H1 (cell line): Measurements from ENCODE around the gene TWF2. TPM values are rescaled to one million over a fixed set of nuclear protein-coding genes. Genes with fewer than 3 reads are reported as not detected.

Source experiments
- CTCF ChIA-PET: fragments of 300-600 bp; sonication (Branson Sonifier 250); formaldehyde crosslinking; loops from one replicate; lab custom pipeline; 2021; ENCODE audit not compliant: partially characterized antibody; lab: Charles Lee
- POLR2A ChIA-PET: fragments of 300-600 bp; sonication (Branson Sonifier 250); formaldehyde crosslinking; loops from one replicate; lab custom pipeline; 2021; ENCODE audit warnings: inconsistent platforms; ENCODE audit not compliant: partially characterized antibody; lab: Charles Lee
- DNase-seq, 2 experiments: peaks; one replicate each; pipeline versions ENCODE4 v3.0.0 to v3.0.0-alpha.2; 2010 to 2022; ENCODE audit warnings: low spot score in 2 of 2, low read depth in 1 of 2, mixed read lengths in 1 of 2
- FAIRE-seq: peaks from 2 replicates; lab custom pipeline; 2011; peaks lifted over from hg19 to GRCh38; lab: Jason Lieb, UNC
- H2AFZ ChIP-seq: 2 replicates; pipeline ENCODE4 v1.8.1; 2012; ENCODE audit warnings: low read length, inconsistent platforms
- H2AK5ac ChIP-seq: 2 replicates; pipeline ENCODE4 v1.6.1; 2013; ENCODE audit warnings: low read depth, low read length
- H2BK120ac ChIP-seq: replicated peaks from 2 replicates; pipeline ENCODE3; 2013; ENCODE audit warnings: low read depth, low read length, inconsistent platforms
- H2BK12ac ChIP-seq: 2 replicates; pipeline ENCODE4 v1.6.1; 2013; ENCODE audit warnings: low read depth, low read length
- H2BK15ac ChIP-seq: 2 replicates; pipeline ENCODE4 v1.6.1; 2013; ENCODE audit warnings: low read length
- H2BK20ac ChIP-seq: 2 replicates; pipeline ENCODE4 v1.6.1; 2013; ENCODE audit warnings: low read length
- H2BK5ac ChIP-seq: 2 replicates; pipeline ENCODE4 v1.6.1; 2013; ENCODE audit warnings: low read depth, low read length
- H3K14ac ChIP-seq: 2 replicates; pipeline ENCODE4 v1.6.1; 2013; ENCODE audit warnings: inconsistent platforms; ENCODE audit not compliant: insufficient read length
- H3K18ac ChIP-seq: 2 replicates; pipeline ENCODE4 v1.6.1; 2013; ENCODE audit warnings: low read length; ENCODE audit errors: extremely low read depth
- H3K23ac ChIP-seq: 2 replicates; pipeline ENCODE4 v1.6.1; 2013; ENCODE audit warnings: inconsistent platforms; ENCODE audit not compliant: insufficient read length
- H3K23me2 ChIP-seq: 2 replicates; pipeline ENCODE4 v1.6.1; 2013; ENCODE audit warnings: low read depth, low read length
- H3K27ac ChIP-seq: 2 replicates; pipeline ENCODE4 v1.6.1; 2011; ENCODE audit warnings: low read depth, low read length, inconsistent platforms
- H3K27me3 ChIP-seq, 4 experiments: replicated peaks in 1 of 4; 1 replicate in 1 of 4; 2 replicates in 3 of 4; pipeline versions ENCODE4 v1.6.1 to v1.8.1; 2011 to 2013; ENCODE audit warnings: low read length in 3 of 4, mild to moderate bottlenecking in 3 of 4, inconsistent platforms in 2 of 4, mixed read lengths in 2 of 4, moderate library complexity in 1 of 4; ENCODE audit not compliant: control insufficient read depth in 3 of 4, insufficient read depth in 3 of 4; ENCODE audit errors: extremely low read depth in 1 of 4
- H3K36me3 ChIP-seq, 4 experiments: 2 replicates each; pipeline versions ENCODE4 v1.6.1 to v1.8.1; 2011 to 2013; ENCODE audit warnings: mild to moderate bottlenecking in 4 of 4, low read length in 3 of 4, moderate library complexity in 2 of 4, control low read depth in 1 of 4, inconsistent platforms in 1 of 4; ENCODE audit not compliant: insufficient read depth in 4 of 4, control insufficient read depth in 2 of 4
- H3K4ac ChIP-seq: replicated peaks from 2 replicates; pipeline ENCODE3; 2013; ENCODE audit warnings: low read length, low read depth, mixed read lengths, inconsistent platforms; ENCODE audit not compliant: insufficient read length
- H3K4me1 ChIP-seq, 4 experiments: replicated peaks in 1 of 4; 1 replicate in 1 of 4; 2 replicates in 3 of 4; pipeline versions ENCODE4 v1.6.1 to v1.8.1; 2011 to 2013; ENCODE audit warnings: low read length in 3 of 4, inconsistent platforms in 2 of 4, mixed read lengths in 1 of 4; ENCODE audit not compliant: insufficient read depth in 4 of 4, control insufficient read depth in 3 of 4
- H3K4me2 ChIP-seq, 2 experiments: 2 replicates each; pipeline versions ENCODE4 v1.6.1 to v1.8.1; 2011 to 2013; ENCODE audit warnings: low read depth in 2 of 2, low read length in 2 of 2, control low read depth in 1 of 2, inconsistent platforms in 1 of 2, mild to moderate bottlenecking in 1 of 2; ENCODE audit not compliant: insufficient read depth in 1 of 2
- H3K4me3 ChIP-seq, 4 experiments: fragments of 200-600, 300-600 bp in 1 of 4; sonication (generic), shearing (Covaris generic), sonication (Bioruptor Twin) in 1 of 4; 2 replicates each; pipeline versions ENCODE4 v1.5.1 to v1.8.1; 2011 to 2016; ENCODE audit warnings: low read length in 4 of 4, low read depth in 3 of 4, control low read depth in 2 of 4, inconsistent platforms in 2 of 4, mild to moderate bottlenecking in 2 of 4, mixed read lengths in 1 of 4, moderate library complexity in 1 of 4; ENCODE audit not compliant: insufficient read depth in 2 of 4; ENCODE audit errors: extremely low read depth in 1 of 4
- H3K56ac ChIP-seq: replicated peaks from 2 replicates; pipeline ENCODE3; 2013; ENCODE audit warnings: low read depth, mild to moderate bottlenecking, mixed read lengths, low read length, inconsistent platforms; ENCODE audit not compliant: insufficient read length
- H3K79me1 ChIP-seq: 2 replicates; pipeline ENCODE4 v1.6.1; 2013; ENCODE audit warnings: low read depth, low read length, control low read depth
- H3K79me2 ChIP-seq, 2 experiments: 2 replicates each; pipeline versions ENCODE4 v1.6.1 to v1.8.1; 2012 to 2013; ENCODE audit warnings: low read length in 2 of 2, mild to moderate bottlenecking in 2 of 2, inconsistent platforms in 1 of 2; ENCODE audit not compliant: insufficient read depth in 2 of 2, control insufficient read depth in 1 of 2
- H3K9ac ChIP-seq, 4 experiments: replicated peaks in 1 of 4; 1 replicate in 1 of 4; 2 replicates in 3 of 4; pipeline versions ENCODE4 v1.6.1 to v1.8.1; 2011 to 2013; ENCODE audit warnings: low read depth in 3 of 4, low read length in 3 of 4, control low read depth in 2 of 4, mild to moderate bottlenecking in 2 of 4, moderate library complexity in 2 of 4, inconsistent platforms in 1 of 4; ENCODE audit errors: extremely low read depth in 1 of 4
- H3K9me3 ChIP-seq, 2 experiments: 2 replicates each; pipeline versions ENCODE4 v1.6.1 to v1.8.1; 2012 to 2013; ENCODE audit warnings: mild to moderate bottlenecking in 2 of 2, moderate library complexity in 2 of 2, control low read depth in 1 of 2, inconsistent platforms in 1 of 2, low read depth in 1 of 2, low read length in 1 of 2, mixed read lengths in 1 of 2; ENCODE audit not compliant: insufficient read depth in 2 of 2
- H4K20me1 ChIP-seq, 2 experiments: replicated peaks in 1 of 2; 2 replicates each; pipeline versions ENCODE3 to v1.8.1; 2011 to 2013; ENCODE audit warnings: inconsistent platforms in 2 of 2, low read length in 2 of 2, mild to moderate bottlenecking in 1 of 2; ENCODE audit not compliant: insufficient read depth in 2 of 2, control insufficient read depth in 1 of 2
- H4K5ac ChIP-seq: 2 replicates; pipeline ENCODE4 v1.6.1; 2013; ENCODE audit warnings: low read length, low read depth, mixed read lengths, inconsistent platforms; ENCODE audit not compliant: insufficient read length
- H4K8ac ChIP-seq: 2 replicates; pipeline ENCODE4 v1.8.0; 2013; ENCODE audit warnings: mild to moderate bottlenecking, moderate library complexity, low read length, inconsistent platforms; ENCODE audit not compliant: insufficient read depth; ENCODE audit errors: extremely low read depth
- H4K91ac ChIP-seq: replicated peaks from 2 replicates; pipeline ENCODE3; 2013; ENCODE audit warnings: low read length, mixed read lengths, inconsistent platforms; ENCODE audit not compliant: insufficient read length
- CHD1 ChIP-seq: IDR thresholded peaks from 2 replicates; pipeline ENCODE4 v1.6.1; 2012; ENCODE audit warnings: low read depth, low read length, improper control_type of control experiment
- CHD2 ChIP-seq: IDR thresholded peaks from 2 replicates; pipeline ENCODE4 v1.6.1; 2012; ENCODE audit warnings: low read length, improper control_type of control experiment
- EGR1 ChIP-seq: IDR thresholded peaks from 2 replicates; pipeline ENCODE4 v1.6.1; 2011; ENCODE audit warnings: low read depth, low read length, borderline replicate concordance
- GABPA ChIP-seq: IDR thresholded peaks from 2 replicates; pipeline ENCODE4 v1.6.1; 2011; ENCODE audit warnings: mild to moderate bottlenecking, low read length, moderate library complexity, borderline replicate concordance; ENCODE audit not compliant: insufficient read depth
- JUND ChIP-seq: IDR thresholded peaks from 2 replicates; pipeline ENCODE4 v1.6.1; 2011; ENCODE audit warnings: mild to moderate bottlenecking, improper control_type of control experiment, low read length
- RFX5 ChIP-seq: IDR thresholded peaks from 2 replicates; pipeline ENCODE4 v1.6.1; 2011; ENCODE audit warnings: low read depth, low read length, improper control_type of control experiment, borderline replicate concordance
- SRF ChIP-seq: IDR thresholded peaks from 2 replicates; pipeline ENCODE4 v1.6.1; 2011; ENCODE audit warnings: mild to moderate bottlenecking, low read depth, low read length, moderate library complexity
- TCF12 ChIP-seq: IDR thresholded peaks from 2 replicates; pipeline ENCODE4 v1.6.1; 2011; ENCODE audit warnings: low read depth, mild to moderate bottlenecking, low read length
- YY1 ChIP-seq: IDR thresholded peaks from 2 replicates; pipeline ENCODE4 v1.6.1; 2011; ENCODE audit warnings: low read depth, mild to moderate bottlenecking, low read length
- WGBS, 2 experiments: shearing (Covaris generic) in 1 of 2; methylation state at CpG; one replicate each; pipeline versions ENCODE4 v1.1.6 to v1.1.7; 2013 to 2015; ENCODE audit warnings: low lambda C conversion rate in 2 of 2, mixed read lengths in 2 of 2, inconsistent platforms in 1 of 2, low coverage in 1 of 2, missing lambda C conversion rate in 1 of 2; ENCODE audit not compliant: insufficient replicate concordance in 2 of 2, insufficient coverage in 1 of 2, insufficient read length in 1 of 2; ENCODE audit errors: extremely low coverage in 1 of 2, missing lambda C conversion rate in 1 of 2; 5-methylcytosine and 5-hydroxymethylcytosine counted together
- polyA plus RNA-seq, 7 experiments: library from polyadenylated mRNA; depleted of rRNA in 3 of 7; stranded (reverse) in 5 of 7; unstranded in 2 of 7; fragments of >200 nt in 5 of 7; fragments of 200-250 nt in 2 of 7; gene quantifications; 1 replicate in 5 of 7; 2 replicates in 1 of 7; 4 replicates in 1 of 7; pipeline versions ENCODE4 v1.2.1 to v1.2.3, GENCODE V29; 2011 to 2013; ENCODE audit warnings: missing spikeins in 2 of 7, mixed read lengths in 2 of 7
- total RNA-seq: library from RNA; stranded (reverse); fragmentation: NEBNext Ultra II Directional; extraction: Animal tissue kit (Norgen Biotek cat#: 25700); gene quantifications from 2 replicates; pipeline ENCODE4 v1.2.1, GENCODE V29; 2021

The TWF2 gene
- total and polyA plus RNA-seq, 2 of the 8 experiments (the other 6 are each of a cell fraction or from before 2014, with no cell fraction given) = 65.2 to 90.4 TPM

DNA sequence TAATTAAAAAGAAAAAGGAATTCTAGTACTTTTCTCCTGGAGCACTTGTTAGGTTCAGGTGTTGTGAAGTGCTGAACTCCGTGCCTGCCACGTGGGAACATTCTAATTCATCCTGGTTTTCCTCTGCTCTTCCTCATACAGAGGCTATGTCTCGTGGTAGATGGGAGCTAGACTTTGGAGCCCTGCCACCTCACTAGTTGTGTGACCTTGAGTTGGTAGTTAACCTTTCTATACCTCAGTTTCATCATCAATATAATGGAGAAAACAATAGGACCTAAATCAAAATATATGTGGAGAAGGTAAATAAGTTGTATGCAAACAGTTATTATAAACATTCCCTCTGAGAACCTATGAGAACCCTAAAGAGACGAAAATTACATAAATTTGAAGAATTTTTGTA lies 30.4 kb downstream of the TWF2 start:
- ChIA-PET POLR2A (no interaction called here), CTCF (interaction anchor here (0.7 to 20.4 kb wide), 9 partner anchors 9 to 177 kb away, joined by 3 to 336 read pairs (median 4); partner anchors contain the start of genes TLR9 and TWF2)
- H3K79me2 ChIP-seq = no peaks in the 10 kb centered on the region
- H3K23me2 ChIP-seq = no peaks in the 10 kb centered on the region
- H4K8ac ChIP-seq = no peak overlapping the region
- no peak for TF ChIP-seq SRF
- TF ChIP-seq CHD2 = no peak
- TF ChIP-seq GABPA = no peak
- TF ChIP-seq TCF12 = no peak
- no peak for TF ChIP-seq YY1
- TF ChIP-seq EGR1 = no peak
- TF ChIP-seq JUND = no peak
- TF ChIP-seq RFX5 = no peak
- no peak for TF ChIP-seq CHD1
- 92% methylated on average over 4 of the region's 4 CpGs; no CpG with 5 or more reads in 1 of the 2 experiments for WGBS, 2 experiments
- no peak overlapping the region for H2BK15ac ChIP-seq
- peaks cover 47 to 94% (median 85%) of the 10 kb centered on the region in 4 experiments for H3K36me3 ChIP-seq
- FAIRE-seq (no peak), DNase-seq (no peak)
- no peak overlapping the region for H2BK12ac ChIP-seq
- no peak overlapping the region for H3K9ac ChIP-seq
- H3K18ac ChIP-seq = no peak overlapping the region
- H3K9me3 ChIP-seq = no peaks in the 10 kb centered on the region
- H2BK120ac ChIP-seq = no peak overlapping the region
- no peak overlapping the region for H2AFZ ChIP-seq
- H3K27me3 ChIP-seq = no peaks in the 10 kb centered on the region
- no peak overlapping the region for H3K23ac ChIP-seq
- H2BK5ac ChIP-seq = no peak overlapping the region
- H4K20me1 ChIP-seq = peaks cover 0 to 8% of the 10 kb centered on the region in 2 experiments
- no peak overlapping the region for H3K27ac ChIP-seq
- H3K4me1 ChIP-seq = no peaks in the 10 kb centered on the region
- no peaks in the 10 kb centered on the region for H3K79me1 ChIP-seq
- no peak overlapping the region for H3K14ac ChIP-seq
- no peak overlapping the region for H3K4ac ChIP-seq
- H3K56ac ChIP-seq = no peak overlapping the region
- H4K91ac ChIP-seq = no peak overlapping the region
- no peak overlapping the region for H3K4me2 ChIP-seq
- H2BK20ac ChIP-seq = no peak overlapping the region
- H3K4me3 ChIP-seq = no peak overlapping the region
- no peak overlapping the region for H4K5ac ChIP-seq
- no peak overlapping the region for H2AK5ac ChIP-seq
